ENCODE data around the gene CTIF. TPM values are rescaled to one million over a fixed set of nuclear protein-coding genes. Genes with fewer than 3 reads are reported as not detected.
A peak's percentile ranks its signal among the peaks of the same experiment; 100 is the strongest.

The CTIF gene
- total RNA-seq, 3 donors from 2014 or later, result 13.2 to 50.3 (median 19.6) TPM

GRCh38 chr18:48740068-48740440 is 201.2 kb downstream of the CTIF start:
- intact Hi-C loops (cut with DNase I, micrococcal nuclease), result no loop called here
- no peak for ATAC-seq

GRCh38 chr18:48740851-48741485 is 202.1 kb downstream of the CTIF start:
- H3K9me3 ChIP-seq, result no peaks in the 10 kb centered on the region
- no peak for DNase-seq
- ATAC-seq, result no peak
- no peaks in the 10 kb centered on the region for H3K36me3 ChIP-seq (ENCODE audit: low read depth)
- no peak overlapping the region for H3K4me3 ChIP-seq
- no peak for TF ChIP-seq CTCF (IDR thresholded peaks at IDR 0.05)
- intact Hi-C loops (cut with DNase I, micrococcal nuclease), result no loop called here
- H3K4me1 ChIP-seq (ENCODE audit: low read depth), result no peaks in the 10 kb centered on the region

More at GRCh38 chr18:48740068-48740440, 201.2 kb downstream of the CTIF start:
- no peak for TF ChIP-seq CTCF (IDR thresholded peaks at IDR 0.05)
- H3K4me3 ChIP-seq, result no peak overlapping the region
- no peaks in the 10 kb centered on the region for H3K4me1 ChIP-seq (ENCODE audit: low read depth)
- no peaks in the 10 kb centered on the region for H3K36me3 ChIP-seq (ENCODE audit: low read depth)
- H3K9me3 ChIP-seq, result no peaks in the 10 kb centered on the region
- DNase-seq, result no peak

- Histone ChIP-seq H3K4me1 (ENCODE audit: low read depth) (no peaks in the 10 kb centered on the region), H3K36me3 (ENCODE audit: low read depth) (no peaks in the 10 kb centered on the region), H3K9me3 (no peaks in the 10 kb centered on the region), H3K4me3 (no peak overlapping the region)
- intact Hi-C loops (cut with DNase I, micrococcal nuclease), result no loop called here
- ATAC-seq, result no peak
- TF ChIP-seq CTCF (IDR thresholded peaks at IDR 0.05), result no peak
- no peak for DNase-seq
Observed at GRCh38 chr18:48741866-48742265, 203.0 kb downstream of the CTIF start.

GRCh38 chr18:48742304-48742703 is 203.5 kb downstream of the CTIF start:
- intact Hi-C loops (cut with DNase I, micrococcal nuclease), result no loop called here
- ATAC-seq (no peak), DNase-seq (no peak)
- Histone ChIP-seq H3K36me3 (ENCODE audit: low read depth) (no peaks in the 10 kb centered on the region), H3K4me3 (no peak overlapping the region), H3K4me1 (ENCODE audit: low read depth) (no peaks in the 10 kb centered on the region), H3K9me3 (no peaks in the 10 kb centered on the region)
- TF ChIP-seq CTCF (IDR thresholded peaks at IDR 0.05), result no peak

GRCh38 chr18:48742706-48743475 is 204.1 kb downstream of the CTIF start:
- peak in 1 of 3 donors; percentile 34 for DNase-seq
- Histone ChIP-seq H3K4me1 (ENCODE audit: low read depth) (no peaks in the 10 kb centered on the region), H3K36me3 (ENCODE audit: low read depth) (no peaks in the 10 kb centered on the region), H3K9me3 (no peaks in the 10 kb centered on the region), H3K4me3 (no peak overlapping the region)
- intact Hi-C loops (cut with DNase I, micrococcal nuclease), result no loop called here
- TF ChIP-seq CTCF (IDR thresholded peaks at IDR 0.05), result no peak
- ATAC-seq, result peak; percentile 52

All from mucosa of descending colon (tissue), 3 donors.